Keratinocyte (primary cell): ENCODE results near the gene C22orf15. TPM values are rescaled to one million over a fixed set of nuclear protein-coding genes. Genes with fewer than 3 reads are reported as not detected.

Experiments used
- DNase-seq: peaks from one replicate; pipeline ENCODE4 v3.0.0-alpha.2; 2011; ENCODE audit warnings: low read depth, missing footprints, low spot score
- FAIRE-seq: peaks from 2 replicates; lab custom pipeline; 2011; peaks lifted over from hg19 to GRCh38; lab: Jason Lieb, UNC
- H2AFZ ChIP-seq: 2 replicates; pipeline ENCODE4 v1.6.0; 2012; ENCODE audit warnings: low read length, control low read depth, inconsistent platforms; ENCODE audit not compliant: control insufficient read depth
- H3K27ac ChIP-seq: 2 replicates; pipeline ENCODE4 v1.5.1; 2011; ENCODE audit warnings: low read length; ENCODE audit not compliant: control insufficient read depth, insufficient read depth
- H3K27me3 ChIP-seq: 3 replicates; pipeline ENCODE4 v1.6.0; 2011; ENCODE audit warnings: low read length; ENCODE audit not compliant: control insufficient read depth, insufficient read depth; ENCODE audit errors: extremely low read depth
- H3K36me3 ChIP-seq, 2 experiments: 2 replicates in 1 of 2; 3 replicates in 1 of 2; pipeline ENCODE4 v1.5.1; 2011; ENCODE audit warnings: low read length in 2 of 2, mild to moderate bottlenecking in 1 of 2; ENCODE audit not compliant: control insufficient read depth in 2 of 2, insufficient read depth in 2 of 2; ENCODE audit errors: extremely low read depth in 1 of 2
- H3K4me1 ChIP-seq: 3 replicates; pipeline ENCODE4 v1.5.1; 2011; ENCODE audit warnings: low read length; ENCODE audit not compliant: control insufficient read depth, insufficient read depth; ENCODE audit errors: extremely low read depth
- H3K4me2 ChIP-seq: 3 replicates; pipeline ENCODE4 v1.6.0; 2011; ENCODE audit warnings: low read depth, low read length; ENCODE audit not compliant: control insufficient read depth, insufficient read depth; ENCODE audit errors: extremely low read depth
- H3K4me3 ChIP-seq, 3 experiments: fragments of 200-600 bp in 1 of 3; sonication (generic) in 1 of 3; 2 replicates in 2 of 3; 3 replicates in 1 of 3; pipeline ENCODE4 v1.5.1; 2011 to 2016; ENCODE audit warnings: low read length in 3 of 3, mild to moderate bottlenecking in 3 of 3, control low read depth in 2 of 3, inconsistent platforms in 1 of 3, low read depth in 1 of 3, mixed read lengths in 1 of 3, mixed run types in 1 of 3, moderate library complexity in 1 of 3; ENCODE audit not compliant: control insufficient read depth in 2 of 3, insufficient read depth in 2 of 3; ENCODE audit errors: extremely low read depth in 1 of 3
- H3K79me2 ChIP-seq: 2 replicates; pipeline ENCODE4 v1.6.0; 2012; ENCODE audit warnings: low read length; ENCODE audit not compliant: control insufficient read depth, insufficient read depth
- H3K9ac ChIP-seq: 3 replicates; pipeline ENCODE4 v1.6.0; 2011; ENCODE audit warnings: low read length; ENCODE audit not compliant: control insufficient read depth, insufficient read depth; ENCODE audit errors: extremely low read depth
- H3K9me1 ChIP-seq: 3 replicates; pipeline ENCODE4 v1.6.0; 2011; ENCODE audit warnings: low read length; ENCODE audit not compliant: control insufficient read depth, insufficient read depth; ENCODE audit errors: extremely low read depth
- H3K9me3 ChIP-seq: 2 replicates; pipeline ENCODE4 v1.5.1; 2012; ENCODE audit warnings: low read depth, low read length; ENCODE audit not compliant: control insufficient read depth
- H4K20me1 ChIP-seq: 3 replicates; pipeline ENCODE4 v1.6.0; 2011; ENCODE audit warnings: low read length; ENCODE audit not compliant: control insufficient read depth, insufficient read depth; ENCODE audit errors: extremely low read depth
- EZH2 ChIP-seq: IDR thresholded peaks from one replicate; pipeline ENCODE4 v1.6.1; 2012; ENCODE audit warnings: inconsistent platforms, mild to moderate bottlenecking, low read length, moderate library complexity
- dilution Hi-C: fragments of 300-500 bp; cut with MboI; formaldehyde crosslinking; loops from one replicate; pipeline ENCODE4 v1.7.0; 2020; ENCODE audit warnings: low sequenced_read_pairs; ENCODE audit not compliant: extremely low pct_ligation_motif_present
- polyA plus RNA-seq, 5 experiments: library from polyadenylated mRNA; depleted of rRNA in 3 of 5; stranded (reverse) in 3 of 5; stranded (forward) in 1 of 5; unstranded in 1 of 5; fragments of >200 nt; gene quantifications; 1 replicate in 1 of 5; 2 replicates in 3 of 5; 3 replicates in 1 of 5; pipeline versions ENCODE4 v1.2.1 to v1.2.3, GENCODE V29; 2011 to 2012; ENCODE audit warnings: missing spikeins in 2 of 5, low read depth in 1 of 5, low replicate concordance in 1 of 5
- TF ChIP-seq, protein P1 (sequence below), 3 experiments: IDR thresholded peaks in 1 of 3; conservative IDR thresholded peaks in 1 of 3; optimal IDR thresholded peaks in 1 of 3; 2 replicates in 2 of 3; 3 replicates in 1 of 3; pipeline versions ENCODE3 to v1.5.1; 2011; ENCODE audit warnings: low read length in 3 of 3, mild to moderate bottlenecking in 3 of 3, moderate library complexity in 2 of 3, control low read depth in 1 of 3, inconsistent platforms in 1 of 3; ENCODE audit not compliant: insufficient read depth in 2 of 3; ENCODE audit errors: extremely low read depth in 1 of 3

C22orf15 gene
- polyA plus RNA-seq, 1 donor (not counting 4 experiments of a cell fraction or from before 2014, with no cell fraction given) = not detected

DNA sequence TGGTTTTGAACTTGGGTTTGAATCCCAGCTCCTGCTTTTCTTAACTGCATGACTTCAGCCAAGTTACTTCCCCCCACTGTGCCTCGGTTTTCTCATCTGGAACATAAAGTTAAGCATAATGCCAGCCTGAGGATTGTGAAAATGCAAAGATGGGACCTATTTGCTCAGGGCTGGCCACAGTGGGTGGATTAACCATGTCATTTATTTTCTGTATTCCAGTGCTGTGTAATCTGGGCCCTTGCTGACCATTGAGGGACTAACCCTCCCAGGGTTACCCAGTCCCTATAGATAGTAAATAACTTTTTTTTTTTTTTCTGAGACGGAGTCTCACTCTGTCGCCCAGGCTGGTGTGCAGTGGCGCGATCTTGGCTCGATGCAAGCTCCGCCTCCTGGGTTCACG lies 7.1 kb upstream of the C22orf15 start:
- no peak overlapping the region for H3K9ac ChIP-seq
- no peaks in the 10 kb centered on the region for H4K20me1 ChIP-seq
- DNase-seq (no peak), FAIRE-seq (no peak)
- no peaks in the 10 kb centered on the region for H3K36me3 ChIP-seq
- dilution Hi-C loops = no loop called here
- H3K79me2 ChIP-seq = no peaks in the 10 kb centered on the region
- no peak for TF ChIP-seq EZH2
- TF ChIP-seq, protein P1, sequence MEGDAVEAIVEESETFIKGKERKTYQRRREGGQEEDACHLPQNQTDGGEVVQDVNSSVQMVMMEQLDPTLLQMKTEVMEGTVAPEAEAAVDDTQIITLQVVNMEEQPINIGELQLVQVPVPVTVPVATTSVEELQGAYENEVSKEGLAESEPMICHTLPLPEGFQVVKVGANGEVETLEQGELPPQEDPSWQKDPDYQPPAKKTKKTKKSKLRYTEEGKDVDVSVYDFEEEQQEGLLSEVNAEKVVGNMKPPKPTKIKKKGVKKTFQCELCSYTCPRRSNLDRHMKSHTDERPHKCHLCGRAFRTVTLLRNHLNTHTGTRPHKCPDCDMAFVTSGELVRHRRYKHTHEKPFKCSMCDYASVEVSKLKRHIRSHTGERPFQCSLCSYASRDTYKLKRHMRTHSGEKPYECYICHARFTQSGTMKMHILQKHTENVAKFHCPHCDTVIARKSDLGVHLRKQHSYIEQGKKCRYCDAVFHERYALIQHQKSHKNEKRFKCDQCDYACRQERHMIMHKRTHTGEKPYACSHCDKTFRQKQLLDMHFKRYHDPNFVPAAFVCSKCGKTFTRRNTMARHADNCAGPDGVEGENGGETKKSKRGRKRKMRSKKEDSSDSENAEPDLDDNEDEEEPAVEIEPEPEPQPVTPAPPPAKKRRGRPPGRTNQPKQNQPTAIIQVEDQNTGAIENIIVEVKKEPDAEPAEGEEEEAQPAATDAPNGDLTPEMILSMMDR (optimal IDR thresholded peaks at IDR 0.05 in 1 of 3, IDR thresholded peaks at IDR 0.05 in 1 of 3, conservative IDR thresholded peaks at IDR 0.05 in 1 of 3; ENCODE audit: extremely low read depth in 1 of 3, insufficient read depth in 2 of 3, low read length in 3 of 3) = no peak
- no peak overlapping the region for H2AFZ ChIP-seq
- H3K4me3 ChIP-seq = no peak overlapping the region
- no peaks in the 10 kb centered on the region for H3K27me3 ChIP-seq
- no peaks in the 10 kb centered on the region for H3K9me1 ChIP-seq
- peaks cover 3% of the 10 kb centered on the region for H3K4me1 ChIP-seq
- H3K27ac ChIP-seq = no peak overlapping the region
- H3K4me2 ChIP-seq = no peak overlapping the region
- no peaks in the 10 kb centered on the region for H3K9me3 ChIP-seq

DNA sequence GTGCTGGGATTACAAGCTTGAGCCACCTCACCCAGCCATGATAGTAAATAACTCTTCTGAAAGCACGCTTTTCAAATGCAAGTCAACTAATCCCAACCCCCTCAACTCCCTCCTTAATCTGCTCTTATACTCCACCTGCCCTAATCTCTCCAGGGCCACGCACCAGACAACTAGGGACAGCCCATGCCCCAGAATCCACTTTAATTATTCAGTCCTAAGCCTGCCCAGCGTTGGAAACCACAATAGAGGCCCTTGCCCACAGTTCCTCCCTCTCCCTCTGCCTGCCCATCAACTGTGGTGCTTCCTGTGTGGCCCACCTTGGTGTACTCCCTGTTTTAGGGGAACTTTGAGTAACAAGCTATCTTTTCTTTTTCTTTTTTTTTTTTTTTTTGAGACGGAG lies 5.9 kb upstream of the C22orf15 start:
- FAIRE-seq = no peak
- no peak overlapping the region for H3K4me2 ChIP-seq
- TF ChIP-seq, protein P1 (optimal IDR thresholded peaks at IDR 0.05 in 1 of 3, IDR thresholded peaks at IDR 0.05 in 1 of 3, conservative IDR thresholded peaks at IDR 0.05 in 1 of 3; ENCODE audit: extremely low read depth in 1 of 3, insufficient read depth in 2 of 3, low read length in 3 of 3) = no peak
- TF ChIP-seq EZH2 = no peak

More for the DNA sequence above, 5.9 kb upstream of the C22orf15 start:
- H3K9me3 ChIP-seq = no peaks in the 10 kb centered on the region
- no peaks in the 10 kb centered on the region for H3K36me3 ChIP-seq
- no peak overlapping the region for H3K9ac ChIP-seq
- H2AFZ ChIP-seq = no peak overlapping the region
- no peaks in the 10 kb centered on the region for H4K20me1 ChIP-seq
- H3K9me1 ChIP-seq = no peaks in the 10 kb centered on the region
- dilution Hi-C loops = no loop called here
- H3K27me3 ChIP-seq = no peaks in the 10 kb centered on the region
- H3K79me2 ChIP-seq = no peaks in the 10 kb centered on the region
- H3K4me3 ChIP-seq = no peak overlapping the region
- H3K27ac ChIP-seq = no peak overlapping the region
- no peaks in the 10 kb centered on the region for H3K4me1 ChIP-seq
- DNase-seq = no peak
